Bone marrow (tissue), 2 donors: Measurements from ENCODE around the gene IFNK.

Source experiments
- DNase-seq, 2 donors: peaks; one replicate each; lab custom pipeline; 2025; lab: John Stamatoyannopoulos, UW

IFNK gene

GRCh38 chr9:27538647-27539046 is 14.6 kb downstream of the IFNK start:
- no peak for DNase-seq

DNA sequence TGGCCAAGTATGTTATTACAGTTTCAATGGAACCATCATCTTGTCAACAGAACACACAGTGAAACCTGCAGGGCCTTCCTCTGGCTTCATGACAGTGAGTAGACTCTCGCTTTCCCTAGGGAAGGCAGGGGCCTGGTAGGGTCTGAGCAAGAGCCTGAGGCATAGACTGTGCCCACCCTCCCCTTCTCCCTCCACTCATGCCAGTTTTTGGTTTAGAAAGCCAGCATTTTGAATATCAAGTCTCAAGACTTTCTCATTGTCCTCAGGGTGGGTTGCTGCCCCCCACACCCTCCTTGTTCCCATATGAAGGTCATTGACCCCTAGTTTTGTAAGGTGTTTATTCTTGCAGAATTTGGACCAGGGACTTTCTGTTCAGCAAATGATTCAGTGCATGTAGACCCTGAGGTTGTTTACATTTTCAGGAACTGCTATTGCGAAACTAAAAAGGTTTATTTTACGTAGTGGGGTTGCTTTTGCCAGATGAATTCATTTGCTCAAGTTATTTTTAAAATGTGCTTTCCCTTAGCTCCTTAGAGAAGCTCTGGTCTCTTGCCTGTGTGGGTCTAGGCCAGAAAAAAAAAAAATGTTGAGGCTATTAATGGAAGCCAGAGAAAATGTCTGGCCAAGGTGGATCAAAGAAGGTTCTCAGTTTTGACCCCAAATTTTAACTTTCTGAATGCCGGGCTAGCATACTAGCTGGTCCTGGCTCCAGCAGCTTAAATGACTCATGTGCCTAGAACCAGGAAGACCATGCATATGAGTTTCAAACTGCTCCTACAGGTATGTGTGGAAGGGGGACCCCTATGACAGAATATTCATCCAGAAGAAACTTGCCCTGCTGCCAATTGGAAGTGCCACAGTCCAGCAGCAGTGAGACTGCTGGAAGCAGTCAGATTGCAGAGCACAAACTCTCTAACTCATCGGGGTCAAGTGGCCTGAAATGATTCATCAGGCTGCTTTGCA is 15.7 kb downstream of the IFNK start:
- DNase-seq = peak in 1 of 2 donors; percentile 22

- no peak for DNase-seq
These were observed 16.4 kb downstream of the IFNK start for GRCh38 chr9:27540502-27540901.

DNA sequence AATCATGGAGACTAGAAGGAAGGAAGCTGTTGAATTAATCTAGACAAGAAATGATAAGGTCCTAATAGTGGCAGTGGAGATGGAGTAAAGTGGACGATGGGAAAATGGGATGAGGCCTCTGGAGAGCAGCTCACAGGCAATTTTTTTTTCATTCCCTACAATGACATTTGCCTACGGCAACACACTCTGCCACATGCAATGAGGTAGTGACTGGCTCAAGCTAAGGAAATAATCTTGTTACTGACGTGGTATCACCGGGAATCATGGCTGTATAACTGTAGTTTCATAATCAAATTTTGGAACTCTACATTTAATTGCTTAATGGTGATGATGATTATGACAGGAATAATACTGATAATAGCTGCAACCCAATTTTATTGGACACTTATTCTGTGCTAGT is 17.6 kb downstream of the IFNK start:
- DNase-seq = no peak

DNA sequence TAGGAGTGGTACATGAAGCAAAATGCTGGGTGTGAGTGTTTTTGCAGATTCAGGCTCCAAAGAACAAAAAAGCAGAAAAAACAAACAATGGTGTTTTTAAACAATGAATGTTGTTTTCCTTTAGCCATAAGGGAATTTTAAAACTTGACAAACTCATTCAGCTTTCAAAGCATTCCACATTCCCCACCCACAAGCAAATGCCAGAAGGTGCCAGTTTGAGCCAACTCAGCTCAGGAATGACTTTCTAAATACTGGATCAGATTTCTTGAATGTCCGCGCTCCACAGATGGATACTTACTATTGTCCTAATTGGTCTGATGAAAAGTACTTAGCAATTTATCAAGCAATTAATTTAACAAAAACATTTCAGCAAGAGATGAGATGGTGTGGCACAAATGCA is 18.4 kb downstream of the IFNK start:
- no peak for DNase-seq

DNA sequence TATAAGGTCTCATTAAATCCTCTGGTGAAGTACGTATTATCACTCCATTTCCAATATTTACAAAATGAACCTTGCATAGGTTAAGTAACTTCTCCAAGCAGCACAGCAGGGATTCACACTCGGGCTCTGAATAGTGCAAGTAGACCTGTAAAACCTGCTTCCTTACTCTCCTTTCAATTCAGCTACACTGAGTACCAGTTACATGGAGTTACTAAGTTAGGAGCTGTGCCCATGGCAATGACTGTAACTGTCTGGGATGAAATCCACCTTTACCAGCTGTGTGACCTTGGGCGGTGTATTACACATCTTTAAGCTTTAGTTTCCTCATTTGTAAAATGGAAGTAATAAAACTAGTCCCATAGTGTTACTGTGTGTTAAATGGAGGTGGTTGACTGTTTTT is 21.4 kb downstream of the IFNK start:
- DNase-seq = no peak

- DNase-seq = peak in 1 of 2 donors; percentile 20
These were observed 24.1 kb downstream of the IFNK start for GRCh38 chr9:27548055-27548741.

DNA sequence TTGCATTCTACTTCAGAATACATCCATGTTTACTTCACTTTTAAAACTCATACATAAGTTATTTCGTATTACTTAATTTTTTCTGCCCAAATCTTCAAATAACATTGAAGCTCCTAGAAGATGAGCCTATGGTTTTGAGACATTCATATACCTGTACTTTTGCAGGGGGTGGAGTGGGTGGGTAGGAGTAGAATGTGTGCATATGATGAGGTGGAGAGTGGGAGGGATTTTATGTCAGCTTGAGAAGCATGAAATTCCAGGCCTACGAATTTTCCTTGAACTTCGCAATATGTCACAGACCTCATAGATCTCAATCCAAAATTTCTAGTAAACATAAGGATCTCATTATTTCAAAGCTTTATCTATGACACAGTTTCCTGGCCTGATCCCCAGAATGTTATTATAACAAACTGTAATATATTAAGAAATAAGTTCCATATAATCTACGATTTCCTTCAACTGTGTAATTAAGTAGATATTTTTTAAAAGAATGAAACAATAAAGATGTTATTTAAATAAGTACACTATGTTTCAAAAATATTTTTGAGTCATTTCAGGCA is 25.2 kb downstream of the IFNK start:
- DNase-seq = no peak

DNA sequence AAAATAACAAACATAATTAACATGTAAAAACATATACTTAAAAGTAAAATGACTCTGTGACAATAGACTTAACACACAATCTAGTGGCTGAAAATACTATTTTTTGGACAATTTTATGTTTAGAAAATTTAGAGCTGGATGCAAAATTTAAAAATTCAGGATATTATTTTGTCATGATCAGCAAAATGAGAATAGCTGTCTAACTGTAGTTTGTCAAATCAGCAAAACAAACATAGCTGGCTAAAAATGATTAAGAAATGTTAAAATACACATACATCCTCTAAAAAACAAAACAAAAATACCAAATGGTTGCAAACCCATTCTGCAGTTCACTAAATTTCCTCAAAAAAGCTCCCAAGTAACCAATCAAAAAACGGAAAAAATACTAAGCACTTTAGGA is 30.6 kb downstream of the IFNK start:
- no peak for DNase-seq

DNA sequence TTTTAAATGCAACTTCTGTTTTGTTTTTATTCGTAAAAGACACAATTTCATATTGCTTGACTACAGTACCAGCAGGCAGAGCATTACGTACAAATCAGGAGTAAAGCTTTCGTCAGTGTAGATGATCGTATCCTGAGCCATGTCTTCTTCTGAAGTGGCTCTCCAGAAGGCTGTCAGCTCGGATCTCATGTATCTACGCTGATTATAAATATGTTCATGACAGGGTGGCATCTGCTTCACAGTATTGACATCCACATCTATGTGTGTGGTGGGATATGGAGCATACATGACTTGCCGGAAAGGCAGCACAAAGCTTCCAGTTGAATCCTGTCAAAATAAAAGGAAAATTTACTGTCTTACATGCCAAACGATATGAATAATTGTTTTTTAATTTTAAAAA is 32.4 kb downstream of the IFNK start:
- no peak for DNase-seq

DNA sequence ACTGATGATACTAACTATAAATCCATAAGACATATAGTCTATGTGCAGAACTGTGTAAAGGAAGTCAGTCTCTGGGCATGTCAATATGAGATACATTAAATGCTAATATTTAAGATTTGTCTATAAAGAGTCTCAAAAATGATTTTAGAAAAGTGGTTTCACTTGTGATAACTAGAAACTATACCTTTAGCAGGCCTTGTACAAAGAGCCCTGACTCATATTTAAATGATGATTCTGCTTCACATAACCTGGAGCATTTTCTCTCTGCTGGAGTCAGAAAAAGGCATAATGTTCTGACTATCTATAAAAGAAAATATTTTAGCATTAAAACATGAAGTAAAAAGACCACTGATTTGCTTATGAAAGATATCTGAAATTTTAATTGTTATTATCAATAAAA is 34.2 kb downstream of the IFNK start:
- DNase-seq = no peak

DNA sequence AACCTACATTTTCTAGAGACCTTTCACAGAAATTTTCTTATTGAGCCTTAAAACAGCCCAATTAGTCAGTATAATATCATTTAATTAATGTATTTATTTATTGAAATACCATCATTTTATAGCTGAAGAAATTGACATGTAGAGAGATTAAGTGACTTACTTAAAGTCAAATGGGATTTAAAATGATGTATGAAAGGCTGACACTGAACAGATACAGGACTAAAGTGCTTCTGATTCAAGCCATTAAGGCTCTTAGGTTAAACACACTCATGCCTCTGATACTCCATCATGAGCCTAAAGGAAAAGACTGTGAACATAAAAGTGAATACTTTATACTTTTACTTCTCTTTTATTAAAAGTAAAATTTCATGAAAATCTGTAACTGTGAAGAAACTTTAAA is 36.4 kb downstream of the IFNK start:
- no peak for DNase-seq

DNA sequence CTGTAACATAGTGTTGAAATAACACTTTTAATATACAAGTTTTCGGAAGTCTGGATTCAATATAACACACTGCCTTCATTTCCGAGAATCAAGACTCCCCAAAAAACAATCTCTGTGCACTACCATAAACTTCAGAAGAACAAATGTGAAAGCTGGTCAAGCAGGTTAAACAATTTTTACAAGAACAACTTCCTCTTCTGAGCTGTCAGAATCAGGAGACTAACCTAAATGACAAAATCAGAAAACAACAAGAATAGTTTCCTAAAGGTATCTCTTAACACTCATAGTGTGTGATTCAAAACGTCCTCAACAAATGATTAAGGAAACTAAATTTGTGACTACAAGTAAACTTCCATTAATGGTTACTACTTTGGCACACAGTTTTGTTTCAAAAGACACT is 37.6 kb downstream of the IFNK start:
- DNase-seq = peak in 1 of 2 donors; percentile 4

DNA sequence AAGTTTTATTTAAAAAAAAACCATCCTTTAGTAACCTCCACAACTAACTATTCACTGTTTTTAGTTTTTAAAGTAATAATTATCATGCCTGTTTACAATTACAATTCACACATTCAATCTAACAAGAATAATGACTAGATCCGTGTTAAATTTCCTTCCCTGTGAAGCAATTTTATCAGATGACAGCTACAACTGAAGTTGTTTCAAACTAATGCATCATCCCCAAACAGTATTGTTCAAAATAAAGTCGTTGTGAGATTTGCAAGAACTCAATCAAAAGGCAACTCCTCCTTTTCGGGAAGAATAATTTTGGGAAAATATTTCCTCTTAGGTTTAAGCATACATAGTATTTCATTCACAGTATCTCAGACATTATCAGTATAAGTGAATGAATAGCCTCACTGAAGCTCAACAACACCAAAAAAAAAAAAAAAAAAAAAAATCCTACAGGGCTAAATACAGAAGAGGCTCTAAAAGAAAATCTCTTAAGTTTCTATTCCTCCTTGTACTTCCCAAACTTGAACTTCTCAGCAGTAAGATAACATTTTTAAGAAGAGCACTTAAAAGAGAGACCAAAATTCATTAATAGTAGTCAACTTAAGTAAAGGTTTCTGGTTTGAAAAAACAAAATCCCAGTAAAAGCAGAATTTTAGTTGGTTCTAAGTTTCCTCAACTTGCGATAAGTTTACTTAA is 39.8 kb downstream of the IFNK start:
- no peak for DNase-seq

DNA sequence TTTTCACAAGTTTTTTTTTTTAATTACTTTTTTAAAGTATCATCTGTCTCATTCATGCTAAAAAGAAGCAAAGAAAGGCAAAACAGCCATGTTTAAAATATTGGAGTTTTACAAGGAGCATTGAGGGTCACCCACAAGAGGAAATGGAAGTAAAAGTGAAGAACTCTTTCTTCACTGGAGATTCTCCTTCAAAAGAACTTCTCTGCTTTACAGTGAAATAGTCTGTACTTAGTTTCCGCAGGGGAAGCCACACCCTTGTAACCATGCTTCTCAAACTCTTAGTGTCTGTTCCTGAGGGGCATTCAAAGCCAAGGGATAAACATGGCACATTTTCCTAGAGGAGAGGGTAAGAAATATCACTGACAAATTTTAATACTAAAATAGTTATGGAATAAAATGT is 40.6 kb downstream of the IFNK start:
- no peak for DNase-seq

GRCh38 chr9:27565696-27566095 is 41.6 kb downstream of the IFNK start:
- DNase-seq = peak in 1 of 2 donors; percentile 13

- DNase-seq = no peak
These were observed 42.0 kb downstream of the IFNK start for GRCh38 chr9:27566118-27566517.

- DNase-seq = no peak
These were observed 45.3 kb downstream of the IFNK start for GRCh38 chr9:27569406-27569805.

GRCh38 chr9:27571011-27571410 is 46.9 kb downstream of the IFNK start:
- no peak for DNase-seq

- DNase-seq = no peak
These were observed 48.0 kb downstream of the IFNK start for GRCh38 chr9:27572061-27572460.

DNA sequence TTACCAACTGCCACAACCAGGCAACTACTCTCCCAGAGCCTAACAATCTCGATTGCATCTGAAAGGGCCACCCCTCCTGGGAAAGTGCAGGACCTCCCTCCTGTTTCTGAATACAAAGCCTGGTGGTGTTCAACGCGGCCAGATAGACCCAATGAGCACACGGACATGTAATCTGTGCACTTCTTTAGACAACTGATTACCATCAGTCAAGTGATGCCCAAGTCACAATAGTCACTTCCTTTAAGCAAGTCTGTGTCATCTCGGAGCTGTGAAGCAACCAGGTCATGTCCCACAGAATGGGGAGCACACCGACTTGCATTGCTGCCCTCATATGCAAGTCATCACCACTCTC is 48.5 kb downstream of the IFNK start:
- peak in 1 of 2 donors; percentile 70 for DNase-seq

DNA sequence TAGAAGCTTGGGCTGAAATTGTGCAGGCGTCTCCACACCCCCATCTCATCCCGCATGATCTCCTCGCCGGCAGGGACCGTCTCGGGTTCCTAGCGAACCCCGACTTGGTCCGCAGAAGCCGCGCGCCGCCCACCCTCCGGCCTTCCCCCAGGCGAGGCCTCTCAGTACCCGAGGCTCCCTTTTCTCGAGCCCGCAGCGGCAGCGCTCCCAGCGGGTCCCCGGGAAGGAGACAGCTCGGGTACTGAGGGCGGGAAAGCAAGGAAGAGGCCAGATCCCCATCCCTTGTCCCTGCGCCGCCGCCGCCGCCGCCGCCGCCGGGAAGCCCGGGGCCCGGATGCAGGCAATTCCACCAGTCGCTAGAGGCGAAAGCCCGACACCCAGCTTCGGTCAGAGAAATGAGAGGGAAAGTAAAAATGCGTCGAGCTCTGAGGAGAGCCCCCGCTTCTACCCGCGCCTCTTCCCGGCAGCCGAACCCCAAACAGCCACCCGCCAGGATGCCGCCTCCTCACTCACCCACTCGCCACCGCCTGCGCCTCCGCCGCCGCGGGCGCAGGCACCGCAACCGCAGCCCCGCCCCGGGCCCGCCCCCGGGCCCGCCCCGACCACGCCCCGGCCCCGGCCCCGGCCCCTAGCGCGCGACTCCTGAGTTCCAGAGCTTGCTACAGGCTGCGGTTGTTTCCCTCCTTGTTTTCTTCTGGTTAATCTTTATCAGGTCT is 49.0 kb downstream of the IFNK start, which contains the start of gene C9orf72:
C9orf72 (minus strand) TSS at position 564 of the 716 bp plus-strand sequence. CDS start 6,361 bp downstream, outside the sequence.
- DNase-seq = peak in 1 of 2 donors; percentile 97
